Subcutaneous adipose tissue (tissue), 4 donors: ENCODE results near the gene SRCAP. TPM values are rescaled to one million over a fixed set of nuclear protein-coding genes. Genes with fewer than 3 reads are reported as not detected.

Source experiments
- CTCF ChIP-seq: fragments of 450-650 bp; IDR thresholded peaks from one replicate; pipeline ENCODE4 v1.5.1; 2016; ENCODE audit warnings: low read depth, mild to moderate bottlenecking, control low read depth, antibody characterized with exemption, moderate library complexity
- total RNA-seq, 4 donors: library from RNA; depleted of rRNA; stranded (reverse); fragments of >200 nt; gene quantifications; one replicate each; pipeline ENCODE4 v1.1.0, GENCODE V29; 2016

The SRCAP gene
- total RNA-seq: 10 to 100 TPM; 14.1 to 33.7 (median 20.0) TPM

- no peak for TF ChIP-seq CTCF
These were observed at the start of gene SRCAP for GRCh38 chr16:30698816-30699614. Gene SRCAP, plus strand, starts transcription at chr16:30699171. Its CDS starts 1,654 bp downstream, at chr16:30700825.

- no peak for TF ChIP-seq CTCF
These were observed 49.1 kb upstream of the SRCAP start for GRCh38 chr16:30649725-30650368.

GRCh38 chr16:30650369-30651123 lies 48.4 kb upstream of the SRCAP start, which contains the start of gene PRR14:
Gene PRR14, plus strand, starts transcription at chr16:30650960. Its CDS starts 686 bp downstream, at chr16:30651646.
- TF ChIP-seq CTCF: no peak

DNA sequence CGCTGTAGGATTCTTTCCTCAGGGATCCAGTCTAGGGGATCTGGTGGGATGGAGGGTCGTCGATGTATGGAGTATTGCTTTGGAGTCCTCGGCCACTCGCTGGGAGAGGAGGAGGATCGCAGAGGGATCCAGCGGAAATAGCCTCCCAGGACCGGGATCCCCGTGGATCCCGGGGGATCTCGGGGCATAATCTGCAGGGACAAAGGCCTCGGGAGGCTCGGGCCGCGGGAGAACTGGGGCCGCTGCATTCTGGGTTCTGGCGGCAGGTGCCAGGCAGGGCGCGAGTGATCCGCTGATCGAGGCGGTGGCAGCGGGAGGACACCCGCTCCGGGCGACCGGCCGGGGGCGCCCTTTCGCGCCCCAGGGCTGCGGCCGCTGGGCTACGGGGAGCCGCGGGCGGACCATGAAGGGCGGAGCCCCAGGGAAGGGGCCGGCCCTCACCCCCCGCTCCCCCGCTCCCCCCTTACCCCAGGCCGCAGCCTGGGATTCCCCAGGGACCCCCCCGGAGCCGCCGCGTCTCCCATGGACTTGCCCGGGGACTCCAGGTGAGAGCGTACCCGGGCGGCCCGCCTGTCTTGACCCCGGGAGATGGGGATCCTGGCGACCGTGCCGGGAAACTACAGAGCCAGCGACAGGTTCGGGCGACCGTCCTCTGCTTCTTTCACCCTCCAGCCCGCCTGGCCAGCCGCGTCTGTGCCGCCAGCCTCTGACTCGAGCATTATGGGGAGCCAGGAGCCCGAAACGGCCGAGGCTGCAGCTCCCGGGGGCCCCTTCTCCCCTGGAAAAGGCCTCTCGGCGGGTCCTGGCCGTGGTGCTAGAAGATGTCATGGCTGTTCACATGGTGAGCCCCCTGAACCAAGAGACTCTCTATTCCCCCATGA lies 47.6 kb upstream of the SRCAP start:
- TF ChIP-seq CTCF: no peak

DNA sequence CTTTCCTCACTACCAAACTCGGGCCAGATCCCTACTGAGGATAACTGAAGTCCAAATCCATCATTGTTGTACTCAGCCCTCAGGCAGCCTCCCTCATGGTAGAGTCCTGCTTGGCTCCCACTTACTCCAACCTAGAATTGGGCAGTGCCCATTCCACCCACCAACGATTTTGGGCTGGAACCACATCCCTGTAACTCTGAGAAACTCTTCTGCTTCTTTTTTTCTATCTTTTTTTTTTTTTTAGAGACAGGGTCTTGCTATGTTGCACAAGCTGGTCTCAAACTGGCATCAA lies 47.0 kb upstream of the SRCAP start:
- no peak for TF ChIP-seq CTCF

DNA sequence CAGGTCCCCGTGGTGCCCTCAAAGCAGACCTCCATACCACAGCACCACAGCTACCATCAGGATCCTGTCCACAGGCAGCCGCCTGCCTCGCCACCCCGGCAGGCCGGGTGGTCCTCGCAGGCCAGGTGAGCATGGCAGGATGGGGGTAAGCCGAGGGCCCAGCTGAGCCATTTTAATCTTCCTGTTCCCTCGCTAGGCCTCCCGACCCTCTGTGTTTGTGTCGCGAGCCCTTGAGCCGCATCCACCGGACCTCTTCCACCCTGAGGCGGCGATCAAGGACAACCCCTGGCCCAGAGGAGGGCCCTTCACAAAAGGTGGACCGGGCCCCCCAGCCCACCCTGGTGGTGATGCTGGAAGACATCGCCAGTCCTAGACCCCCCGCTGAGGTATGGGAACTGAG lies 46.3 kb upstream of the SRCAP start:
- no peak for TF ChIP-seq CTCF
